Naive thymus-derived CD8-positive, alpha-beta T cell (primary cell): ENCODE results near the gene PKP3. TPM values are rescaled to one million over a fixed set of nuclear protein-coding genes. Genes with fewer than 3 reads are reported as not detected.
"Not testable (repeated sequence)": the region's sequence is repeated elsewhere in the genome, so short reads cannot be mapped to it uniquely, and the experiment has no call there.

Experiments used
- ATAC-seq, 2 donors: fragments of 150-1000 bp; cut with Tn5 transposase in 1 of 2; sonication (Bioruptor Pico), chemical (Tn5 transposase) in 1 of 2; 1 replicate in 1 of 2; 2 replicates in 1 of 2; pipeline ENCODE4 v1.10.0; 2021; ENCODE audit warnings: mild to moderate bottlenecking in 2 of 2, moderate library complexity in 2 of 2
- POLR2A ChIA-PET: fragments of 350-600 bp; sonication (Branson Sonifier 250); formaldehyde crosslinking; loops from one replicate; lab custom pipeline; 2021; ENCODE audit warnings: antibody characterized with exemption; lab: Charles Lee
- DNase-seq, 10 donors: peaks; one replicate each; pipeline versions ENCODE4 v3.0.0 to v3.0.0-alpha.2; 2020 to 2022
- H3K27ac Mint-ChIP-seq, 10 donors: one replicate each; pipeline ENCODE4 v1.8.0; 2020 to 2022; ENCODE audit warnings: mild to moderate bottlenecking in 10 of 10, mixed read lengths in 10 of 10, moderate library complexity in 4 of 10, inconsistent platforms in 1 of 10
- H3K27me3 Mint-ChIP-seq, 5 donors: one replicate each; pipeline ENCODE4 v1.8.0; 2021 to 2022; ENCODE audit warnings: mixed read lengths in 5 of 5
- H3K36me3 Mint-ChIP-seq, 3 donors: one replicate each; pipeline ENCODE4 v1.8.0; 2020 to 2022; ENCODE audit warnings: mixed read lengths in 3 of 3, mild to moderate bottlenecking in 2 of 3, inconsistent platforms in 1 of 3
- H3K4me1 Mint-ChIP-seq, 4 donors: one replicate each; pipeline ENCODE4 v1.8.0; 2021 to 2022; ENCODE audit warnings: mixed read lengths in 4 of 4
- H3K4me3 Mint-ChIP-seq, 10 donors: one replicate each; pipeline ENCODE4 v1.8.0; 2020 to 2022; ENCODE audit warnings: mild to moderate bottlenecking in 10 of 10, mixed read lengths in 10 of 10, moderate library complexity in 6 of 10, inconsistent platforms in 1 of 10
- H3K9me3 Mint-ChIP-seq, 9 donors: one replicate each; pipeline ENCODE4 v1.8.0; 2020 to 2022; ENCODE audit warnings: mixed read lengths in 9 of 9, mild to moderate bottlenecking in 3 of 9, inconsistent platforms in 1 of 9, moderate library complexity in 1 of 9
- polyA plus RNA-seq, 3 donors: library from polyadenylated mRNA; unstranded; fragments of 300-500 nt; fragmentation: Illumina TruSeq; gene quantifications; one replicate each; pipeline ENCODE4 v1.2.3, GENCODE V29; 2021
- total RNA-seq, 8 experiments: library from RNA in 2 of 8; stranded (reverse) in 2 of 8; gene quantifications; one replicate each; pipeline ENCODE4 v1.2.3 and lab custom pipeline; 2021 to 2026

The PKP3 gene
- total and polyA plus RNA-seq, 5 experiments from 2014 or later: 0.15 to 0.47 (median 0.23) TPM; not detected in 1

GRCh38 chr11:382081-382629, 11.9 kb upstream of the PKP3 start:
- peak overlapping the region in 4 of 10 donors; percentile 3 to 45 (median 36) for H3K4me3 Mint-ChIP-seq
- H3K4me1 Mint-ChIP-seq: peaks cover 5 to 11% (median 7%) of the 10 kb centered on the region in 4 donors
- ATAC-seq (peak; percentile 33 to 53), DNase-seq (no peak)
- H3K27me3 Mint-ChIP-seq: peaks cover 0 to 11% (median 2%) of the 10 kb centered on the region in 5 donors
- peaks cover 0 to 7% (median 2%) of the 10 kb centered on the region in 9 donors for H3K9me3 Mint-ChIP-seq
- POLR2A ChIA-PET: no interaction called here
- H3K27ac Mint-ChIP-seq: peak overlapping the region in 7 of 10 donors; percentile 31 to 85 (median 40)
- H3K36me3 Mint-ChIP-seq: peaks cover 0 to 6% (median 5%) of the 10 kb centered on the region in 3 donors

GRCh38 chr11:383431-383830, 10.6 kb upstream of the PKP3 start:
- H3K27ac Mint-ChIP-seq: no peak overlapping the region

DNA sequence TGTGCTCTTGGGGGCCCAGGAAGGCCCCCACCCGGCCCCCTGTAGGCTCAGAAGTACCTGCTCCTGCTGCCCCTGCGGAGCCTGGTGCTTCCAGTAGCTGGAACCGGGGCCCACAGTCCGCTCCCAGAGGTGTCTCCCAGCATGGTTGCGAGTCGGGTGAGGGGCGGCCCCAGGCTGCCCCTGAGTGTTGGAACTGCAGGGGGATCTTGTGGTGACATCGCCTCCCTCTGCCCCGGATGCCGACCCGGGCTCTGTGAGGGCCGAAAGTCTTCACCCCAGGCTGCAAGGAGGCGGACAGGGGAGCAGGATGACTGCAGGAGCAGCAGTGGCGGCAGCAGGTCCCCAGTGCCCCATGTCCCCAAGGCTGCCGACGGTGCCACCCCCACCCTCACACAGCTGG, 9.5 kb upstream of the PKP3 start:
- ATAC-seq: no peak
- Mint-ChIP-seq H3K27ac (no peak overlapping the region), H3K27me3 (peaks cover 0 to 3% (median 0%) of the 10 kb centered on the region in 5 donors), H3K4me1 (peaks cover 5 to 26% (median 13%) of the 10 kb centered on the region in 4 donors), H3K9me3 (peaks cover 0 to 9% (median 6%) of the 10 kb centered on the region in 9 donors), H3K4me3 (no peak overlapping the region), H3K36me3 (peaks cover 0 to 8% (median 8%) of the 10 kb centered on the region in 3 donors)
- POLR2A ChIA-PET: no interaction called here
- DNase-seq: no peak

More at GRCh38 chr11:383431-383830, 10.6 kb upstream of the PKP3 start:
- peaks cover 5 to 24% (median 13%) of the 10 kb centered on the region in 4 donors for H3K4me1 Mint-ChIP-seq
- peaks cover 0 to 8% (median 8%) of the 10 kb centered on the region in 3 donors for H3K36me3 Mint-ChIP-seq
- POLR2A ChIA-PET: no interaction called here
- H3K4me3 Mint-ChIP-seq: peak overlapping the region in 1 of 10 donors; percentile 9
- DNase-seq: no peak
- peaks cover 0 to 9% (median 0%) of the 10 kb centered on the region in 5 donors for H3K27me3 Mint-ChIP-seq
- H3K9me3 Mint-ChIP-seq: peaks cover 0 to 9% (median 6%) of the 10 kb centered on the region in 9 donors
- ATAC-seq: no peak

GRCh38 chr11:385594-386351, 8.2 kb upstream of the PKP3 start:
- peaks cover 0 to 3% (median 0%) of the 10 kb centered on the region in 5 donors for H3K27me3 Mint-ChIP-seq
- DNase-seq (no peak), ATAC-seq (no peak)
- peaks cover 5 to 26% (median 13%) of the 10 kb centered on the region in 4 donors for H3K4me1 Mint-ChIP-seq
- no peak overlapping the region for H3K4me3 Mint-ChIP-seq
- no peak overlapping the region for H3K27ac Mint-ChIP-seq
- H3K36me3 Mint-ChIP-seq: peaks cover 0 to 8% (median 8%) of the 10 kb centered on the region in 3 donors
- POLR2A ChIA-PET: interaction anchor here (0.6 kb wide), 1 partner anchor 22 kb away, joined by 4 read pairs; no protein-coding TSS in a partner anchor
- peaks cover 0 to 9% (median 6%) of the 10 kb centered on the region in 9 donors for H3K9me3 Mint-ChIP-seq

DNA sequence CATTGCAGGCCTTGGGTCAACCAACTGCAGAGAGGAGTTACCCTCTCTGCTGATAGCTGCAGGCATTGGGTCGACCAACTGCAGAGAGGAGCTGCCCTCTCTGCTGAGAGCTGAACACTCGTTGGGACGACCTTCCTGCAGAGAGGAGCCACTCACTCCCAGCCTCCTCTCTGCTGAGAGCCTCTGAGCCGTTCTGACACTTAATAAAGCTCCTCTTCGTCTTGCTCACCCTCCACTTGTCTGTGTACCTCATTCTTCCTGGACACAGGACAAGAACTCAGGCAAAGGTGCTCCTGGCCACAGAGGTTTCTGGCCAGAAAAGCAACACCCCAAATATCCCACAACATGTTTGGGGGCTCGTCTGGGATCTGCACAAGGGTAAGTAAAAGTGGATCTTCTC, 7.5 kb upstream of the PKP3 start:
- DNase-seq: no peak
- ATAC-seq: no peak
- peaks cover 5 to 26% (median 13%) of the 10 kb centered on the region in 4 donors for H3K4me1 Mint-ChIP-seq
- peaks cover 0 to 9% (median 6%) of the 10 kb centered on the region in 9 donors for H3K9me3 Mint-ChIP-seq
- POLR2A ChIA-PET: interaction anchor here (0.6 to 1.3 kb wide), 2 partner anchors 21 to 120 kb away, joined by 3 to 4 read pairs; no protein-coding TSS in a partner anchor
- H3K36me3 Mint-ChIP-seq: peaks cover 0 to 8% (median 8%) of the 10 kb centered on the region in 3 donors
- peaks cover 0 to 3% (median 0%) of the 10 kb centered on the region in 5 donors for H3K27me3 Mint-ChIP-seq
- H3K27ac Mint-ChIP-seq: peak overlapping the region in 1 of 10 donors; percentile 42
- H3K4me3 Mint-ChIP-seq: no peak overlapping the region

GRCh38 chr11:387193-387793, 6.7 kb upstream of the PKP3 start:
- DNase-seq (no peak), ATAC-seq (peak in 1 of 2 donors; percentile 33)
- Mint-ChIP-seq H3K4me1 (peaks cover 2 to 20% (median 9%) of the 10 kb centered on the region in 4 donors), H3K36me3 (peaks cover 0 to 8% (median 8%) of the 10 kb centered on the region in 3 donors), H3K27ac (peak overlapping the region in 4 of 10 donors; percentile 12 to 78 (median 38)), H3K4me3 (peak overlapping the region in 1 of 10 donors; percentile 20), H3K9me3 (peaks cover 0 to 9% (median 6%) of the 10 kb centered on the region in 9 donors), H3K27me3 (no peaks in the 10 kb centered on the region)
- POLR2A ChIA-PET: interaction anchor here (0.9 to 1.3 kb wide), 2 partner anchors 25 to 119 kb away, joined by 3 read pairs; no protein-coding TSS in a partner anchor

- DNase-seq, H3K4me3 Mint-ChIP-seq, H3K9me3 Mint-ChIP-seq, H3K36me3 Mint-ChIP-seq, POLR2A ChIA-PET, H3K27ac Mint-ChIP-seq, ATAC-seq, H3K27me3 Mint-ChIP-seq: not testable (repeated sequence)
- peaks cover 2 to 15% (median 8%) of the 10 kb centered on the region in 4 donors for H3K4me1 Mint-ChIP-seq
Observed at GRCh38 chr11:389369-389768, 4.6 kb upstream of the PKP3 start.

- Mint-ChIP-seq H3K27me3 (no peaks in the 10 kb centered on the region), H3K36me3 (peaks cover 0 to 8% (median 8%) of the 10 kb centered on the region in 3 donors), H3K9me3 (peaks cover 0 to 9% (median 6%) of the 10 kb centered on the region in 9 donors), H3K4me1 (peaks cover 2 to 15% (median 8%) of the 10 kb centered on the region in 4 donors), H3K27ac (no peak overlapping the region), H3K4me3 (no peak overlapping the region)
- ATAC-seq: no peak
- POLR2A ChIA-PET: interaction anchor here (1.1 to 1.4 kb wide), 2 partner anchors 15 to 58 kb away, joined by 4 to 5 read pairs; no protein-coding TSS in a partner anchor
- DNase-seq: no peak
Observed at GRCh38 chr11:390175-390574, 3.8 kb upstream of the PKP3 start.

GRCh38 chr11:391117-392017, 2.6 kb upstream of the PKP3 start:
- no peak for ATAC-seq
- POLR2A ChIA-PET: interaction anchor here (1.4 to 1.7 kb wide), 2 partner anchors 14 to 16 kb away, joined by 4 to 5 read pairs; no protein-coding TSS in a partner anchor

DNA sequence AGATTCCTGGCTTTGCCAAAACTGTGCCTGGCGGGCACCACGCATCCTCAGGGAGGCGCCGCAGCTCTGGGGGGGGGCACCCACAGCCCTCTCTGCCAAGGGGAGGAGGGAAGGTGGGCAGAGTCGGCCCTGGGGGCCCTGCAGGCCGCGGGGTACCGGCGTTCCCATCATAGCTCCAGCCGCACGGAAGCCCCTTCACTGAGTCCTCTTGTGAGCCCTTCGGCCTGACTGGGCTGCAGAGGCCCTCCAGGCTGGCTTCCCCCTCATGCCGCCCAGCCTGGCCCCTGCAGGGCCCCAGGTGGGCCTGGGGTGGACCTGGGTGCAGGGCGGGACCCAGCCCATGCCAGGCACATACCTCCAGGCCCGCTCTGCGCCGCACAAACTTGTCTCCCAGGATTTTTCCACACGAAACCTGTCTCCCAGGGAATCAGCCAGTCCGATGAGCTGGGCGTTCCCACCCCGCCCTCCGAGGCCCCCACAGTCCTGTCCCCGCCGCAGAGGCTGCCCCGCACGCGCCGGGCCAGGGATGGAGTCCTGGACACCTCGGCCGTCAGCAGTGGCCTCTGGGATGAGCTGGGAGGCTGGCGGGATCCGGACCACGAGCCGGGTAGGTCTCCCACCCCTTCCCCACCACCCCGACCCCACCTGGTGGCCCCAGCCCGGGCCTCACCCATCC, 1.8 kb upstream of the PKP3 start:
- DNase-seq: no peak
- POLR2A ChIA-PET: interaction anchor here (0.6 to 1.7 kb wide), 2 partner anchors 12 to 15 kb away, joined by 3 to 5 read pairs; no protein-coding TSS in a partner anchor
- H3K4me1 Mint-ChIP-seq: peaks cover 2 to 13% (median 7%) of the 10 kb centered on the region in 4 donors
- no peak overlapping the region for H3K27ac Mint-ChIP-seq
- no peaks in the 10 kb centered on the region for H3K27me3 Mint-ChIP-seq
- ATAC-seq: no peak
- peaks cover 0 to 2% (median 1%) of the 10 kb centered on the region in 3 donors for H3K36me3 Mint-ChIP-seq
- no peak overlapping the region for H3K4me3 Mint-ChIP-seq
- H3K9me3 Mint-ChIP-seq: peaks cover 0 to 7% (median under 1%) of the 10 kb centered on the region in 9 donors

More at GRCh38 chr11:391117-392017, 2.6 kb upstream of the PKP3 start:
- peaks cover 2 to 15% (median 9%) of the 10 kb centered on the region in 4 donors for H3K4me1 Mint-ChIP-seq
- peaks cover 0 to 9% (median 4%) of the 10 kb centered on the region in 9 donors for H3K9me3 Mint-ChIP-seq
- H3K27me3 Mint-ChIP-seq: no peaks in the 10 kb centered on the region
- no peak overlapping the region for H3K27ac Mint-ChIP-seq
- no peak for DNase-seq
- no peak overlapping the region for H3K4me3 Mint-ChIP-seq
- peaks cover 0 to 8% (median 8%) of the 10 kb centered on the region in 3 donors for H3K36me3 Mint-ChIP-seq
